GM12878 (cell line): ENCODE results near the gene PSMD13. TPM values are rescaled to one million over a fixed set of nuclear protein-coding genes. Genes with fewer than 3 reads are reported as not detected.

Experiments
- ATAC-seq: fragments of 200-7000 bp; cut with Tn5 transposase; 3 replicates; pipeline ENCODE4 v1.9.1; 2020; ENCODE audit warnings: mild to moderate bottlenecking, moderate library complexity
- BruUV-seq: library from RNA; stranded (reverse); fragments of 400-500 nt; replicated peaks from 2 replicates; lab custom pipeline; 2021; lab: Mats Ljungman, UMichigan
- CTCF ChIA-PET: fragments of 300-600 bp; sonication (Branson Sonifier 250); formaldehyde crosslinking; extraction: SDS; loops from one replicate; lab custom pipeline; 2021; ENCODE audit warnings: inconsistent platforms; lab: Yijun Ruan, JAX
- POLR2A ChIA-PET: fragments of 350-600 bp; formaldehyde crosslinking; extraction: SDS; loops from one replicate; lab custom pipeline; 2021; ENCODE audit warnings: inconsistent platforms; lab: Charles Lee
- RAD21 ChIA-PET: fragments of 300-600 bp; sonication (Branson Sonifier 250); formaldehyde crosslinking; loops from one replicate; lab custom pipeline; 2023; ENCODE audit warnings: antibody characterized with exemption; ENCODE audit not compliant: unreplicated experiment; lab: Charles Lee
- SMC1A ChIA-PET: fragments of 300-600 bp; sonication (Branson Sonifier 250); formaldehyde crosslinking; loops from one replicate; lab custom pipeline; 2023; ENCODE audit not compliant: unreplicated experiment, uncharacterized antibody; lab: Charles Lee
- DNase-seq: peaks from one replicate; pipeline ENCODE4 v3.0.0-alpha.2; 2011; ENCODE audit warnings: low read depth, low spot score
- FAIRE-seq: peaks from 3 replicates; lab custom pipeline; 2011; peaks lifted over from hg19 to GRCh38; lab: Jason Lieb, UNC
- H2AFZ ChIP-seq: 2 replicates; pipeline ENCODE4 v1.6.0; 2011; ENCODE audit warnings: low read depth, low read length, control low read depth; ENCODE audit not compliant: control insufficient read depth
- H3K27ac ChIP-seq: 2 replicates; pipeline ENCODE4 v1.5.1; 2011; ENCODE audit warnings: control low read depth; ENCODE audit not compliant: control insufficient read depth, insufficient read depth
- H3K27me3 ChIP-seq, 2 experiments: replicated peaks in 1 of 2; 2 replicates each; pipeline versions ENCODE4 v1.6.0 to v1.6.1; 2011; ENCODE audit warnings: low read length in 1 of 2; ENCODE audit not compliant: control insufficient read depth in 2 of 2, insufficient read depth in 2 of 2
- H3K36me3 ChIP-seq, 2 experiments: 2 replicates each; pipeline ENCODE4 v1.5.1; 2011; ENCODE audit warnings: low read length in 1 of 2; ENCODE audit not compliant: control insufficient read depth in 2 of 2, insufficient read depth in 2 of 2
- H3K4me1 ChIP-seq: 2 replicates; pipeline ENCODE4 v1.6.1; 2011; ENCODE audit warnings: mild to moderate bottlenecking, low read length, moderate library complexity, mixed read lengths; ENCODE audit not compliant: control insufficient read depth, insufficient read depth
- H3K4me2 ChIP-seq: 2 replicates; pipeline ENCODE4 v1.6.0; 2011; ENCODE audit warnings: control low read depth; ENCODE audit not compliant: control insufficient read depth, insufficient read depth
- H3K4me3 ChIP-seq: fragments of 200-600 bp; sonication (generic); 2 replicates; pipeline ENCODE4 v1.5.1; 2016
- H3K79me2 ChIP-seq: 2 replicates; pipeline ENCODE4 v1.6.0; 2011; ENCODE audit warnings: low read length; ENCODE audit not compliant: control insufficient read depth, insufficient read depth
- H3K9ac ChIP-seq: 2 replicates; pipeline ENCODE4 v1.8.0; 2011; ENCODE audit warnings: low read length, control low read depth, mixed read lengths; ENCODE audit not compliant: control insufficient read depth, insufficient read depth
- H3K9me3 ChIP-seq: replicated peaks from 3 replicates; pipeline ENCODE4 v1.5.1; 2011; ENCODE audit warnings: mild to moderate bottlenecking, low read length; ENCODE audit not compliant: control insufficient read depth, insufficient read depth
- H4K20me1 ChIP-seq: 2 replicates; pipeline ENCODE4 v1.6.0; 2011; ENCODE audit not compliant: control insufficient read depth, insufficient read depth
- EGR1 ChIP-seq, 2 experiments: IDR thresholded peaks; 1 replicate in 1 of 2; 2 replicates in 1 of 2; pipeline ENCODE4 v1.6.1; 2011 to 2012; ENCODE audit warnings: low read depth in 2 of 2, low read length in 2 of 2, borderline replicate concordance in 1 of 2, mild to moderate bottlenecking in 1 of 2, moderate library complexity in 1 of 2
- KDM1A ChIP-seq: fragments of 200-600 bp; sonication (generic); IDR thresholded peaks from 2 replicates; pipeline ENCODE4 v1.6.1; 2016; ENCODE audit warnings: borderline replicate concordance
- PBX3 ChIP-seq: IDR thresholded peaks from 2 replicates; pipeline ENCODE4 v1.6.1; 2011; ENCODE audit warnings: mild to moderate bottlenecking, low read depth, low read length, moderate library complexity; ENCODE audit not compliant: insufficient replicate concordance
- POU2F2 ChIP-seq: IDR thresholded peaks from 3 replicates; pipeline ENCODE4 v1.6.1; 2011; ENCODE audit warnings: low read depth, mild to moderate bottlenecking, low read length, borderline replicate concordance
- RFX5 ChIP-seq: IDR thresholded peaks from 2 replicates; pipeline ENCODE4 v1.6.1; 2011; ENCODE audit warnings: low read depth, low read length, improper control_type of control experiment
- SIN3A ChIP-seq: IDR thresholded peaks from 2 replicates; pipeline ENCODE4 v1.6.1; 2012; ENCODE audit warnings: low read depth, low read length, improper control_type of control experiment
- SMC3 ChIP-seq: IDR thresholded peaks from 2 replicates; pipeline ENCODE4 v1.6.1; 2011; ENCODE audit warnings: low read length, improper control_type of control experiment, borderline replicate concordance
- SPI1 ChIP-seq: IDR thresholded peaks from 2 replicates; pipeline ENCODE4 v1.6.1; 2011; ENCODE audit warnings: low read depth, mild to moderate bottlenecking, low read length, moderate library complexity, borderline replicate concordance; ENCODE audit not compliant: insufficient read depth
- SREBF1 ChIP-seq: IDR thresholded peaks from 2 replicates; pipeline ENCODE4 v1.6.1; 2012; ENCODE audit warnings: mild to moderate bottlenecking, low read length
- TCF7 ChIP-seq: IDR thresholded peaks from 2 replicates; pipeline ENCODE4 v1.6.1; 2014; ENCODE audit warnings: antibody characterized with exemption, borderline replicate concordance
- ZBTB40 ChIP-seq: fragments of 450-650 bp; IDR thresholded peaks from 2 replicates; pipeline ENCODE4 v1.6.1; 2016; ENCODE audit warnings: mild to moderate bottlenecking, moderate library complexity, borderline replicate concordance
- ZNF592 ChIP-seq: fragments of 450-650 bp; IDR thresholded peaks from 2 replicates; pipeline ENCODE4 v1.6.1; 2017; ENCODE audit warnings: mild to moderate bottlenecking, moderate library complexity
- WGBS: methylation state at CpG from one replicate; pipeline ENCODE4 v1.1.6; 2016; ENCODE audit warnings: low lambda C conversion rate; ENCODE audit not compliant: insufficient replicate concordance, insufficient coverage; ENCODE audit errors: missing lambda C conversion rate; 5-methylcytosine and 5-hydroxymethylcytosine counted together
- in situ Hi-C: fragments of 300-500 bp; cut with MboI; formaldehyde crosslinking; loops from 9 replicates; pipeline ENCODE4 v1.14.3; 2018; ENCODE audit warnings: mixed read lengths
- intact Hi-C: fragments of 100-400 bp; cut with micrococcal nuclease; formaldehyde crosslinking; loops from one replicate; pipeline ENCODE4 v1.14.2; 2022; ENCODE audit not compliant: unreplicated experiment
- polyA plus RNA-seq, 11 experiments: library from polyadenylated mRNA; depleted of rRNA in 4 of 11; unstranded in 6 of 11; stranded (reverse) in 5 of 11; fragments of >200 nt; fragmentation: Nextera tagmentation in 4 of 11; fragmentation: Illumina TruSeq in 1 of 11; extraction: Ambion mirVana in 4 of 11; extraction: Trizol in 1 of 11; gene quantifications; 1 replicate in 1 of 11; 2 replicates in 10 of 11; pipeline versions ENCODE4 v1.2.1 to v1.2.3, GENCODE V29; 2011 to 2016; ENCODE audit warnings: inconsistent platforms in 2 of 11, missing spikeins in 2 of 11, low read depth in 1 of 11
- total RNA-seq, 4 experiments: library from RNA; depleted of rRNA in 3 of 4; stranded (reverse); fragments of >200 nt in 3 of 4; fragmentation: Illumina TruSeq in 1 of 4; extraction: Trizol in 1 of 4; gene quantifications; 2 replicates each; pipeline versions ENCODE4 v1.2.1 to v1.2.3, GENCODE V29; 2013 to 2021

PSMD13 gene
- total and polyA plus RNA-seq, 10 of the 15 experiments (the other 5 are each of a cell fraction or from before 2014, with no cell fraction given) = 141 to 303 (median 177) TPM

GRCh38 chr11:208181-208916, 28.4 kb upstream of the PSMD13 start:
- Histone ChIP-seq H3K27ac (peak overlapping the region; percentile 97), H3K4me2 (peak overlapping the region; percentile 52), H3K4me3 (peak overlapping the region; percentile 76), H3K36me3 (peaks cover 21 to 45% of the 10 kb centered on the region in 2 experiments), H3K27me3 (no peaks in the 10 kb centered on the region), H3K9me3 (no peaks in the 10 kb centered on the region), H3K79me2 (peaks cover 57% of the 10 kb centered on the region), H3K4me1 (peaks cover 27% of the 10 kb centered on the region), H3K9ac (peak overlapping the region; percentile 98), H2AFZ (peak overlapping the region; percentile 37), H4K20me1 (peaks cover 11% of the 10 kb centered on the region)
- in situ Hi-C loops = loop anchor here (5.0 to 10.0 kb wide), 2 partner anchors 156 to 299 kb away; partner anchors contain the start of genes B4GALNT4 and RNH1
- intact Hi-C loops = loop anchor here (5.0 to 10.0 kb wide), 3 partner anchors 99 to 236 kb away; partner anchors contain the start of genes ANO9 and IFITM2
- ChIA-PET SMC1A (interaction anchor here (0.6 to 2.6 kb wide), 3 partner anchors 29 to 309 kb away, joined by 3 to 12 read pairs (median 8); partner anchors contain the start of gene PSMD13), POLR2A (interaction anchor here (1.0 to 2.5 kb wide), 9 partner anchors 16 to 240 kb away, joined by 3 to 27 read pairs (median 4); partner anchors contain the start of genes ANO9, PSMD13 and SIRT3), CTCF (interaction anchor here (1.1 to 2.5 kb wide), 3 partner anchors 8 to 50 kb away, joined by 4 to 8 read pairs (median 4); no protein-coding TSS in a partner anchor), RAD21 (interaction anchor here (2.5 kb wide), 1 partner anchor 60 kb away, joined by 9 read pairs; no protein-coding TSS in a partner anchor)
- under 1% methylated on average over 57 of the region's 57 CpGs for WGBS
- DNase-seq = no peak
- peak; percentile 85 for ATAC-seq
- no TSS peak for BruUV-seq
- peak; percentile 54 for FAIRE-seq
- TF ChIP-seq SPI1 (no peak; the same call in 1 of the 2 replicates), RFX5 (no peak), KDM1A (no peak), EGR1 (IDR thresholded peaks at IDR 0.05; ENCODE audit: borderline replicate concordance in 1 of 2, low read depth in 2 of 2, low read length in 2 of 2) (peak in 1 of 2 experiments; percentile 80; a peak in 2 of 3 replicates), ZBTB40 (no peak; the same call in 1 of the 2 replicates), SREBF1 (no peak), POU2F2 (0 out of 3 replicates have a peak, but pooled peaks have one; percentile 16), PBX3 (no peak), TCF7 (no peak), SIN3A (no peak), ZNF592 (no peak), SMC3 (no peak)
